WERI-Rb-1 (cell line): ENCODE data around the gene SAMD4A.

Experiments
- DNase-seq: peaks from one replicate; pipeline ENCODE4 v3.0.0-alpha.2; 2020
- H3K27ac ChIP-seq: fragments of 250-450 bp; sonication (Bioruptor Pico); 2 replicates; pipeline ENCODE4 v1.5.1; 2020; ENCODE audit warnings: mild to moderate bottlenecking, moderate library complexity
- H3K27me3 ChIP-seq: fragments of 250-450 bp; sonication (Bioruptor Pico); 2 replicates; pipeline ENCODE4 v1.5.1; 2021; ENCODE audit warnings: mild to moderate bottlenecking, low read depth, moderate library complexity; ENCODE audit not compliant: insufficient read depth, severe bottlenecking
- H3K36me3 ChIP-seq: fragments of 250-450 bp; sonication (Bioruptor Pico); 2 replicates; pipeline ENCODE4 v1.5.1; 2020; ENCODE audit warnings: mild to moderate bottlenecking, moderate library complexity
- H3K4me3 ChIP-seq: 2 replicates; pipeline ENCODE4 v1.5.1; 2011; ENCODE audit warnings: low read depth, mild to moderate bottlenecking, control low read depth, low read length
- H3K9me3 ChIP-seq: fragments of 250-450 bp; sonication (Bioruptor Pico); 2 replicates; pipeline ENCODE4 v1.5.1; 2021; ENCODE audit warnings: mild to moderate bottlenecking, moderate library complexity; ENCODE audit not compliant: severe bottlenecking
- TF ChIP-seq, protein P1 (sequence below): IDR thresholded peaks from 2 replicates; pipeline ENCODE4 v1.5.1; 2011; ENCODE audit warnings: low read depth, mild to moderate bottlenecking, control low read depth, inconsistent platforms, low read length

SAMD4A gene

DNA sequence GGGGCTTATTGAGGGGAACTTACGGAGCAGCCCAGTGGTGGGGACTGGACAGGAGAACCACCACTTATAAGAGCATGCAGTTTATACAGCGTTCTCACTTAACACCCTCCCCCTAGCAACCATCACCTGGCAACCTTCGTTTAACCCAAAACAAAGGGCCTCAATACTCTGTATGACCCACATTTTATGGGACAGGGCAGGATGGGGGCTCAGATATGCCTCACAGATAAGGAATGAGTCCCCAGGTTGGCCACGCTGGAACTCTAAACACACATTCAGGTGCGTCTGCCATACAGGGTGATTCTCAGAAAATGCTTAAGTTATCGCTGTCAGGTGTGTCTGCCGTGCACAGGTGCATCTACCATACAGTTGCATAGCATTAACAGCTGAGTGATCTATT lies 236.5 kb downstream of the SAMD4A start:
- H3K36me3 ChIP-seq = no peaks in the 10 kb centered on the region
- DNase-seq = no peak
- no peaks in the 10 kb centered on the region for H3K27me3 ChIP-seq
- H3K9me3 ChIP-seq = no peaks in the 10 kb centered on the region
- no peak overlapping the region for H3K4me3 ChIP-seq
- TF ChIP-seq, protein P1, sequence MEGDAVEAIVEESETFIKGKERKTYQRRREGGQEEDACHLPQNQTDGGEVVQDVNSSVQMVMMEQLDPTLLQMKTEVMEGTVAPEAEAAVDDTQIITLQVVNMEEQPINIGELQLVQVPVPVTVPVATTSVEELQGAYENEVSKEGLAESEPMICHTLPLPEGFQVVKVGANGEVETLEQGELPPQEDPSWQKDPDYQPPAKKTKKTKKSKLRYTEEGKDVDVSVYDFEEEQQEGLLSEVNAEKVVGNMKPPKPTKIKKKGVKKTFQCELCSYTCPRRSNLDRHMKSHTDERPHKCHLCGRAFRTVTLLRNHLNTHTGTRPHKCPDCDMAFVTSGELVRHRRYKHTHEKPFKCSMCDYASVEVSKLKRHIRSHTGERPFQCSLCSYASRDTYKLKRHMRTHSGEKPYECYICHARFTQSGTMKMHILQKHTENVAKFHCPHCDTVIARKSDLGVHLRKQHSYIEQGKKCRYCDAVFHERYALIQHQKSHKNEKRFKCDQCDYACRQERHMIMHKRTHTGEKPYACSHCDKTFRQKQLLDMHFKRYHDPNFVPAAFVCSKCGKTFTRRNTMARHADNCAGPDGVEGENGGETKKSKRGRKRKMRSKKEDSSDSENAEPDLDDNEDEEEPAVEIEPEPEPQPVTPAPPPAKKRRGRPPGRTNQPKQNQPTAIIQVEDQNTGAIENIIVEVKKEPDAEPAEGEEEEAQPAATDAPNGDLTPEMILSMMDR = no peak
- H3K27ac ChIP-seq = no peak overlapping the region

DNA sequence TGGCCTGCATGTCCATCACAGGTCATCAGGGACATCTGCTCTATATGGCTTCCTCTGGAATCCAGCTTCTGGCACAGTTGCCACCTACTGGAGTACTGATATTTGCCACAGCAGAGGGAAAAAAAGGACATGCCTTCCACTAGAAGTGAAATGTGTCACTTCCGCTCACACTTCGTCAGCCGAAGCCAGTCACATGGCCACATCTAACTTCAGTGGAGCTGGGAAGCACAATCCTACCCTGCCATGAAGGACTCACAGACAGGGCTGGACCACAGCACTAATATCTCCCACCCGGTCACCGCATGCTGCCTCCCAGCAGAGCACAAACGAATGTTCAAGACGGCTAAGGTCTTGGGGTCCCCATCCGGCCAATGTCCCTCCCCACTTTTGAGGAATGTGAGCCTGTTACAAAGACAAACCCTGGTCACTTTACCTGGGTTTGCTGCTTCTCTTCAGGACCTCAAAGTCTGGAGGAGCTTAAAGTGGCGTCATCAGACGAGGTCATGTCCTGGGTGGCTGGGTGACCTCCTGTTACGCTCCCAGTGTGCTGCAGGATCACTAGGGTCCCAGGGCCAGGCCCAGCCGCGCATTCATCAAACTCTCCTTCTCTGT lies 237.1 kb downstream of the SAMD4A start:
- no peak overlapping the region for H3K4me3 ChIP-seq
- H3K36me3 ChIP-seq = no peaks in the 10 kb centered on the region
- DNase-seq = no peak
- no peak overlapping the region for H3K27ac ChIP-seq
- no peaks in the 10 kb centered on the region for H3K27me3 ChIP-seq
- TF ChIP-seq, protein P1 = no peak
- H3K9me3 ChIP-seq = no peaks in the 10 kb centered on the region

DNA sequence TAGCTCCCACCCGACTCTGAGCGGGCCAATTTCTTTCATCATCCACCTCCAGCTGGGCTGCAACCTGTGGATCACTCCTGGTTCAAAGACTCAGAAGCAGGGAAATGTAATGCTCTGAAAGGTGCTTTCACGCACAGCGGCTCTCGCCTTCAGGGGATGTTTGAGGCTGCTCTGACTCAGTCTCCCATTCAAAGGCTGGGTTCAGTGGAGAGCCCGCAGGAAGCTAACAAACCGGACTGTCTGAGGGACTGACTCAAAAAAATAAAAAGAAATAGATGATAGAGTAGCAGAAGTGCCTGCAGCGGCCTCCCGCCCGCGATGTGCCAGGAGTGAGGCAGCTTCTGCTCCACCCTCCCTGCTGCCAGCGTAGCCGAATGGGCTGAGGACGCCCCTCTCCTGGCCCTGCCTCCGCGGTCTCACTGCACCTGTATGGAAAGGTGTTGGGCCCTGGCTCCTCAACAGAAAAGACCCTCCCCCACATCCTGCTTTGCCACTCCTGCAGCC lies 237.7 kb downstream of the SAMD4A start:
- Histone ChIP-seq H3K27ac (no peak overlapping the region), H3K27me3 (no peaks in the 10 kb centered on the region), H3K9me3 (no peaks in the 10 kb centered on the region), H3K36me3 (no peaks in the 10 kb centered on the region), H3K4me3 (no peak overlapping the region)
- TF ChIP-seq, protein P1 = no peak
- DNase-seq = no peak

DNA sequence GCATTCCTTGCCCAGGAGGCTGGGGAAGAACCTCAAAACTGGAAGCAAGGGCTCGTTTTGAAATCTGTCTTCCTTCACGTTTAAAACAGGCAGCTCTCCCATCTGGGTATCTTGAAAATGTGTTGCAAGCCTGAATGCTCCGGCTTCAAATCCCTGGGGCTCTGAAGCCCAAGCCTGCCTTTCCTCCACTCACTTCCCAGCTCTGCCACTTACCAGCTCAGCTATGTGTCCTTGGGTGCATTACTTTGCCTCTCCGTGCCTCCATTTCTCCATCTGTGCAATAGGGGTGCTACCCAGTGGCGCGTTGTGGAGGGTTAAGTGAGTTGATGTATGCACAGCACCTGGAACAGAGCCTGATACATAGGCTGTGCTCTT lies 238.1 kb downstream of the SAMD4A start:
- TF ChIP-seq, protein P1 = no peak

DNA sequence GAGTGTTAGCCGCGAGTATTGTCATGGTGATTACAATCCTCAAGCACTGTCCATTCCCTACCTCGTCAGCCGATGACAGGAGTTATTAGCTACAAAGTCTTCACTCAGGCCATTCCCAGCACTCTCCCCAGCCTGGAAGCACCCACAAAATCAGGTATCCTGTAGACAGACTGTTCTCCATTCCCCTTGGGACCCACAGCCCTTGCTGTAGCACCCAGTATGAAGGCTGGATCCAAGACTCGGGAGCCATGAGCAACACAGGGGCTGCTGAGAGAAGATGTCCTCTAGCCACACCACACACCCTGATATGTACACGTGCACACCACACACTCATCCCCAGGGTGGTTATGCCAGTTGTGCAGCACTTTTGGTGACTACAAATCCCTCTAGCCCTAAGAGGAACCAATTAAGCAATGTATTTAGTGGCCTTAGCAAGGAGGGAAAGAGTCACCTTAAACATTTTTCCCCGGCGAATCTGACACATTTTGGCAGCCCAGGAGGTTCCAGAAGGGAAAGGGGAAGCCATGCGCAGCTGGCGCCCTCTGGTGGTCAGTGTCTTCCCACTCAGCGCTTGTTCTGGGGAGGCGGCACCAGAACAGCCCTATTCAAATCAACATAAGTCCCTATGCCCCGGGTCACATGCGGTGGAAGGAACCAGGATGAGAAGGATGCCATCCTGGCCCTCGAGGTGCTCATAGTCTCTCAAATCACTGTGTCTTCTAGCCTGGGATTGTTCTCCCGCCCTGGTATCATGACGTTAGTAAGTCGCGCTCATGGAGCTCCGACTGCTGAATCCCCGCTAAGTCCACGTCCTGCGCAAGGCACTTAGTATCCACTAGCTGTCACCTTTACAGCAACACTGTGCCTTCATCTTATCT lies 238.8 kb downstream of the SAMD4A start:
- DNase-seq = peak; percentile 83
- Histone ChIP-seq H3K36me3 (no peaks in the 10 kb centered on the region), H3K4me3 (peak overlapping the region; percentile 35), H3K9me3 (no peaks in the 10 kb centered on the region), H3K27me3 (no peaks in the 10 kb centered on the region), H3K27ac (no peak overlapping the region)
- TF ChIP-seq, protein P1 = peak; percentile 93

More for the DNA sequence above, 238.1 kb downstream of the SAMD4A start:
- no peaks in the 10 kb centered on the region for H3K36me3 ChIP-seq
- no peak for DNase-seq
- no peak overlapping the region for H3K27ac ChIP-seq
- H3K4me3 ChIP-seq = no peak overlapping the region
- no peaks in the 10 kb centered on the region for H3K9me3 ChIP-seq
- no peaks in the 10 kb centered on the region for H3K27me3 ChIP-seq
